WTC11 (cell line): ENCODE results near the gene CDK5R2.

Experiments used
- NR3C1 ChIP-seq: sonication (generic); formaldehyde crosslinking; conservative IDR thresholded peaks from 2 replicates; pipeline ENCODE4 v1.8.1; 2023; ENCODE audit warnings: low read depth, mild to moderate bottlenecking, missing genetic modification reagents
- ZNF671 ChIP-seq: fragments of 250-450 bp; sonication (Bioruptor Pico); IDR thresholded peaks from 2 replicates; pipeline ENCODE4 v1.8.0; 2021; ENCODE audit warnings: mild to moderate bottlenecking
- TF ChIP-seq, protein P1 (sequence below): sonication (generic); formaldehyde crosslinking; IDR thresholded peaks from 2 replicates; pipeline ENCODE4 v1.8.0; 2022; ENCODE audit warnings: mild to moderate bottlenecking, missing genetic modification reagents
- TF ChIP-seq, protein P2 (sequence below): fragments of 200-600 bp; IDR thresholded peaks from 2 replicates; pipeline ENCODE4 v1.8.0; 2022; ENCODE audit warnings: antibody characterized with exemption
- TF ChIP-seq, protein P3 (sequence below): sonication (generic); formaldehyde crosslinking; conservative IDR thresholded peaks from 2 replicates; pipeline ENCODE4 v1.8.1; 2022; ENCODE audit warnings: mild to moderate bottlenecking, missing genetic modification reagents

DNA sequence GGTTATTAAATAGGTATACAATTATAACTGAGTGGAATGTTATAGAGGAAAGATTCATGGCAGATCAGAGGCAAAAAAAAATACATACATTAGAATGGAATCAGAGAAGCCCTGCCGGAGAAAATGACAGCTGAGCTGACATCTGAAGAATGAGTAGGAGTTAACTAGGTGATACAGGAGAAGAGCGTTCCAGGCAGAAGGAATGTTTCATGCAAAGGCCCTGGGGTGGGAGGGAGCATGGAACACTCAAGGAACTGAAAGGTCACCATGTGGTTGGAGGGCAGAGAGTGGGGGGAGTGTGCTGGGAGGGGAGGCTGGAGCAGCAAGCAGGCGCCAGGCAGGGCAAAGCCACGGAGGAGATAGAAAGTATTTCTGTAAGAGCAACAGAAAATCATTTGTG, 31.6 kb upstream of the CDK5R2 start:
- TF ChIP-seq, protein P1, sequence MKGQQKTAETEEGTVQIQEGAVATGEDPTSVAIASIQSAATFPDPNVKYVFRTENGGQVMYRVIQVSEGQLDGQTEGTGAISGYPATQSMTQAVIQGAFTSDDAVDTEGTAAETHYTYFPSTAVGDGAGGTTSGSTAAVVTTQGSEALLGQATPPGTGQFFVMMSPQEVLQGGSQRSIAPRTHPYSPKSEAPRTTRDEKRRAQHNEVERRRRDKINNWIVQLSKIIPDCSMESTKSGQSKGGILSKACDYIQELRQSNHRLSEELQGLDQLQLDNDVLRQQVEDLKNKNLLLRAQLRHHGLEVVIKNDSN (CRISPR knock-in tag), result no peak
- TF ChIP-seq ZNF671, result no peak
- TF ChIP-seq, protein P2, sequence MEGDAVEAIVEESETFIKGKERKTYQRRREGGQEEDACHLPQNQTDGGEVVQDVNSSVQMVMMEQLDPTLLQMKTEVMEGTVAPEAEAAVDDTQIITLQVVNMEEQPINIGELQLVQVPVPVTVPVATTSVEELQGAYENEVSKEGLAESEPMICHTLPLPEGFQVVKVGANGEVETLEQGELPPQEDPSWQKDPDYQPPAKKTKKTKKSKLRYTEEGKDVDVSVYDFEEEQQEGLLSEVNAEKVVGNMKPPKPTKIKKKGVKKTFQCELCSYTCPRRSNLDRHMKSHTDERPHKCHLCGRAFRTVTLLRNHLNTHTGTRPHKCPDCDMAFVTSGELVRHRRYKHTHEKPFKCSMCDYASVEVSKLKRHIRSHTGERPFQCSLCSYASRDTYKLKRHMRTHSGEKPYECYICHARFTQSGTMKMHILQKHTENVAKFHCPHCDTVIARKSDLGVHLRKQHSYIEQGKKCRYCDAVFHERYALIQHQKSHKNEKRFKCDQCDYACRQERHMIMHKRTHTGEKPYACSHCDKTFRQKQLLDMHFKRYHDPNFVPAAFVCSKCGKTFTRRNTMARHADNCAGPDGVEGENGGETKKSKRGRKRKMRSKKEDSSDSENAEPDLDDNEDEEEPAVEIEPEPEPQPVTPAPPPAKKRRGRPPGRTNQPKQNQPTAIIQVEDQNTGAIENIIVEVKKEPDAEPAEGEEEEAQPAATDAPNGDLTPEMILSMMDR, result no peak
- TF ChIP-seq, protein P3, sequence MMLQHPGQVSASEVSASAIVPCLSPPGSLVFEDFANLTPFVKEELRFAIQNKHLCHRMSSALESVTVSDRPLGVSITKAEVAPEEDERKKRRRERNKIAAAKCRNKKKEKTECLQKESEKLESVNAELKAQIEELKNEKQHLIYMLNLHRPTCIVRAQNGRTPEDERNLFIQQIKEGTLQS, result no peak
- no peak for TF ChIP-seq NR3C1 (CRISPR knock-in tag)
